Transverse colon (tissue), 4 donors: ENCODE measurements around the gene LST1. TPM values are rescaled to one million over a fixed set of nuclear protein-coding genes. Genes with fewer than 3 reads are reported as not detected.

Experiments used
- DNase-seq: peaks from one replicate; pipeline ENCODE4 v3.0.0-alpha.2; 2019
- H3K27ac ChIP-seq, 4 donors: fragments of 200-600 bp; sonication (generic); 2 replicates each; pipeline ENCODE4 v1.5.1; 2016 to 2018; ENCODE audit warnings: inconsistent platforms in 4 of 4
- H3K27me3 ChIP-seq: fragments of 200-600 bp; sonication (generic); 2 replicates; pipeline ENCODE4 v1.5.1; 2017; ENCODE audit warnings: inconsistent platforms
- H3K36me3 ChIP-seq, 4 donors: fragments of 200-600 bp; sonication (generic); 2 replicates each; pipeline ENCODE4 v1.5.1; 2017 to 2019; ENCODE audit warnings: inconsistent platforms in 4 of 4
- H3K4me1 ChIP-seq, 4 donors: fragments of 200-600 bp; sonication (generic); 2 replicates each; pipeline ENCODE4 v1.5.1; 2017 to 2020; ENCODE audit warnings: inconsistent platforms in 4 of 4
- H3K4me3 ChIP-seq, 4 donors: fragments of 200-600 bp; sonication (generic); 1 replicate in 1 of 4; 2 replicates in 3 of 4; pipeline versions ENCODE4 v1.5.1 to v1.6.1; 2017 to 2019; ENCODE audit warnings: inconsistent platforms in 4 of 4
- H3K9me3 ChIP-seq, 2 donors: fragments of 200-600 bp; sonication (generic); 2 replicates each; pipeline ENCODE4 v1.5.1; 2017 to 2019; ENCODE audit warnings: inconsistent platforms in 2 of 2
- CTCF ChIP-seq, 5 experiments: fragments of 200-600 bp in 3 of 5; fragments of 450-650 bp in 2 of 5; sonication (generic) in 3 of 5; IDR thresholded peaks; 1 replicate in 2 of 5; 2 replicates in 3 of 5; pipeline ENCODE4 v1.5.1; 2016 to 2017; ENCODE audit warnings: antibody characterized with exemption in 5 of 5, inconsistent platforms in 3 of 5, mild to moderate bottlenecking in 2 of 5, moderate library complexity in 1 of 5
- EP300 ChIP-seq: sonication (generic); formaldehyde crosslinking; IDR thresholded peaks from one replicate; pipeline ENCODE4 v1.6.1; 2017; ENCODE audit warnings: antibody characterized with exemption, low read depth
- POLR2A ChIP-seq: fragments of 450-650 bp; IDR thresholded peaks from one replicate; pipeline ENCODE4 v1.6.1; 2016; ENCODE audit warnings: antibody characterized with exemption, mild to moderate bottlenecking, moderate library complexity
- POLR2AphosphoS5 ChIP-seq, 3 donors: sonication (generic); formaldehyde crosslinking; IDR thresholded peaks; one replicate each; pipeline ENCODE4 v1.6.1; 2016; ENCODE audit warnings: antibody characterized with exemption in 3 of 3
- WGBS, 2 donors: methylation state at CpG; one replicate each; pipeline ENCODE4 v1.1.5; 2018; ENCODE audit warnings: low coverage in 1 of 2; 5-methylcytosine and 5-hydroxymethylcytosine counted together
- in situ Hi-C, 4 donors: fragments of 200-750 bp; cut with MboI; loops; one replicate each; pipeline versions ENCODE4 v1.15.0 to v1.15.1; 2017; ENCODE audit warnings: low sequenced_read_pairs in 3 of 4, low pct_ligation_motif_present in 1 of 4, low pct_unique_long_range_greater_than_20kb in 1 of 4
- intact Hi-C: fragments of 100-400 bp; cut with DNase I; formaldehyde crosslinking; loops from one replicate; pipeline ENCODE4 v1.15.1; 2023; ENCODE audit warnings: low total_unique reads
- total RNA-seq, 4 donors: library from RNA; depleted of rRNA; stranded (reverse); fragments of >200 nt; gene quantifications; one replicate each; pipeline ENCODE4 v1.1.0, GENCODE V29; 2016

LST1 gene
- total RNA-seq, 4 donors from 2014 or later = 1.1 to 7.6 (median 1.9) TPM; not detected in 1

- peaks cover 7% of the 10 kb centered on the region for H3K27me3 ChIP-seq
- WGBS, 2 donors = 81% methylated on average over 3 of the region's 3 CpGs; no CpG with 5 or more reads in 1 of the 2 donors
- in situ Hi-C loops (no loop called here), intact Hi-C loops (no loop called here)
- H3K4me3 ChIP-seq = no peak overlapping the region
- H3K9me3 ChIP-seq = no peaks in the 10 kb centered on the region
- H3K4me1 ChIP-seq = peaks cover 6 to 30% (median 7%) of the 10 kb centered on the region in 4 donors
- H3K27ac ChIP-seq = no peak overlapping the region
- DNase-seq = no peak
- H3K36me3 ChIP-seq = no peaks in the 10 kb centered on the region
- TF ChIP-seq POLR2AphosphoS5 (IDR thresholded peaks at IDR 0.05) (no peak), POLR2A (no peak), CTCF (IDR thresholded peaks at IDR 0.05) (no peak), EP300 (no peak)
Measured at GRCh38 chr6:31579119-31579505, 7.0 kb upstream of the LST1 start.

GRCh38 chr6:31579546-31580437 is 6.3 kb upstream of the LST1 start:
- in situ Hi-C loops = no loop called here
- Histone ChIP-seq H3K4me3 (peak overlapping the region in 1 of 4 donors; percentile 96), H3K4me1 (peaks cover 6 to 27% (median 7%) of the 10 kb centered on the region in 4 donors), H3K27ac (peak overlapping the region; percentile 79 to 91 (median 86)), H3K36me3 (no peaks in the 10 kb centered on the region), H3K27me3 (peaks cover 7% of the 10 kb centered on the region), H3K9me3 (no peaks in the 10 kb centered on the region)
- 57 to 82% methylated on average over 1 to 8 of the region's 8 CpGs for WGBS, 2 donors
- TF ChIP-seq CTCF (IDR thresholded peaks at IDR 0.05) (no peak), POLR2AphosphoS5 (IDR thresholded peaks at IDR 0.05) (no peak), POLR2A (no peak), EP300 (no peak)
- intact Hi-C loops = loop anchor here (5.0 kb wide), 1 partner anchor 32 kb away; the partner anchor contains the start of genes ATP6V1G2 and NFKBIL1
- DNase-seq = no peak

DNA sequence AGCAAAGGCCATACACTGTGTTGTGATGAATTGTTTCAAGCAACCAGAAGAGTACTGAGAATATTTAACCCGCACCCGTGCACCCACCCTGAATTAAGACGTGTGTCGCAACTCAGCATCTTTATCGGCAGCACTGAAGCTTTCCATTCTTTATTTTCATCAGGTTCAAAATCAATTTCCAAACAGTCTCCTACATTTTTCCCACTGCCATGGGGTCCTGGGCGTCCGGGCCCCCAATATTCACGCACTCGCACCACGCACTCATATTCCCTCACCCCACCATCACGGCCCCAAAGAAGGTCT is 5.7 kb upstream of the LST1 start:
- intact Hi-C loops = loop anchor here (5.0 kb wide), 1 partner anchor 33 kb away; the partner anchor contains the start of genes ATP6V1G2 and NFKBIL1
- DNase-seq = no peak

More for the DNA sequence above, 5.7 kb upstream of the LST1 start:
- 45 to 58% methylated on average over 5 to 11 of the region's 11 CpGs for WGBS, 2 donors
- TF ChIP-seq POLR2AphosphoS5 (IDR thresholded peaks at IDR 0.05) (no peak), POLR2A (no peak), CTCF (IDR thresholded peaks at IDR 0.05) (no peak), EP300 (no peak)
- Histone ChIP-seq H3K27ac (peak overlapping the region; percentile 79 to 91 (median 86)), H3K27me3 (peaks cover 7% of the 10 kb centered on the region), H3K4me1 (peaks cover 6 to 28% (median 7%) of the 10 kb centered on the region in 4 donors), H3K9me3 (no peaks in the 10 kb centered on the region), H3K36me3 (no peaks in the 10 kb centered on the region), H3K4me3 (peak overlapping the region; percentile 52 to 96 (median 75))
- in situ Hi-C loops = no loop called here
